Islet of Langerhans (tissue), 1 donor: ENCODE measurements around the gene NECAP2.

Experiments used
- FAIRE-seq: peaks from one replicate; lab custom pipeline; 2011; peaks lifted over from hg19 to GRCh38; lab: Jason Lieb, UNC

NECAP2 gene

GRCh38 chr1:16440470-16441281, at the start of gene NECAP2:
Gene NECAP2, plus strand, starts transcription at chr1:16440724. Its CDS starts 38 bp downstream, at chr1:16440762.
- FAIRE-seq, result no peak

- no peak for FAIRE-seq
Observed at GRCh38 chr1:16391411-16391810, 49.1 kb upstream of the NECAP2 start.

- FAIRE-seq, result no peak
Observed at GRCh38 chr1:16392740-16393569, 47.6 kb upstream of the NECAP2 start.

GRCh38 chr1:16393570-16394521, 46.7 kb upstream of the NECAP2 start:
- no peak for FAIRE-seq

GRCh38 chr1:16394977-16395376, 45.5 kb upstream of the NECAP2 start:
- no peak for FAIRE-seq

GRCh38 chr1:16396591-16396990, 43.9 kb upstream of the NECAP2 start:
- no peak for FAIRE-seq

GRCh38 chr1:16397120-16397519, 43.4 kb upstream of the NECAP2 start:
- FAIRE-seq, result no peak

GRCh38 chr1:16398371-16398953, 42.1 kb upstream of the NECAP2 start:
- FAIRE-seq, result no peak

- FAIRE-seq, result no peak
Observed at GRCh38 chr1:16402742-16403141, 37.8 kb upstream of the NECAP2 start.

GRCh38 chr1:16405441-16405840, 35.1 kb upstream of the NECAP2 start:
- FAIRE-seq, result no peak

GRCh38 chr1:16406868-16407267, 33.7 kb upstream of the NECAP2 start:
- no peak for FAIRE-seq

GRCh38 chr1:16409536-16410152, 30.9 kb upstream of the NECAP2 start:
- FAIRE-seq, result no peak

- no peak for FAIRE-seq
Observed at GRCh38 chr1:16410803-16411202, 29.7 kb upstream of the NECAP2 start.

- FAIRE-seq, result no peak
Observed at GRCh38 chr1:16413191-16413590, 27.3 kb upstream of the NECAP2 start.

- FAIRE-seq, result no peak
Observed at GRCh38 chr1:16418823-16419425, 21.6 kb upstream of the NECAP2 start.

GRCh38 chr1:16420424-16421118, 20.0 kb upstream of the NECAP2 start:
- no peak for FAIRE-seq

GRCh38 chr1:16421201-16421600, 19.3 kb upstream of the NECAP2 start:
- FAIRE-seq, result no peak

- FAIRE-seq, result no peak
Observed at GRCh38 chr1:16422041-16422440, 18.5 kb upstream of the NECAP2 start.

GRCh38 chr1:16425125-16426025, 15.1 kb upstream of the NECAP2 start:
- no peak for FAIRE-seq
